Measurements from ENCODE around the gene NFATC3.

DNA sequence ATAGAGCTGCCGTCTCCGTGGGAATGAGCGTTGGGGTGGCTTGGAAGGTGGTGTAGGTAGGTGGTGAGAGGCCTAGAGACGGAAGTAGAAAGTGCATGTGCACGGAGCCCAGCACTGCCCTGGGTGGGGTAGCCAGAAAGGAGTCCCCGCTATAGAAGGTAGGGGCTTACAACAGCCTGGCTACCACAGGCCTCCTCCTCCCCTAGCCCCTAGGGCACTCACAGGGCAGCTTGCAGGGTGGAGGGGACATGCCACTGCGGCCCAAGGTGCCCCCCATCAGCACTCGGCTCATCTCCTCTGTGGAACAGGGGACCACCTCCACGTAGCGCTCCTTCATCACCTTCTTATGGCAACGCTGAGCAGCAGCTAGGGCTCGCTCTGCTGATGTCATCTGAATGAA, 145.8 kb downstream of the NFATC3 start:
- TF ChIP-seq, protein P1, sequence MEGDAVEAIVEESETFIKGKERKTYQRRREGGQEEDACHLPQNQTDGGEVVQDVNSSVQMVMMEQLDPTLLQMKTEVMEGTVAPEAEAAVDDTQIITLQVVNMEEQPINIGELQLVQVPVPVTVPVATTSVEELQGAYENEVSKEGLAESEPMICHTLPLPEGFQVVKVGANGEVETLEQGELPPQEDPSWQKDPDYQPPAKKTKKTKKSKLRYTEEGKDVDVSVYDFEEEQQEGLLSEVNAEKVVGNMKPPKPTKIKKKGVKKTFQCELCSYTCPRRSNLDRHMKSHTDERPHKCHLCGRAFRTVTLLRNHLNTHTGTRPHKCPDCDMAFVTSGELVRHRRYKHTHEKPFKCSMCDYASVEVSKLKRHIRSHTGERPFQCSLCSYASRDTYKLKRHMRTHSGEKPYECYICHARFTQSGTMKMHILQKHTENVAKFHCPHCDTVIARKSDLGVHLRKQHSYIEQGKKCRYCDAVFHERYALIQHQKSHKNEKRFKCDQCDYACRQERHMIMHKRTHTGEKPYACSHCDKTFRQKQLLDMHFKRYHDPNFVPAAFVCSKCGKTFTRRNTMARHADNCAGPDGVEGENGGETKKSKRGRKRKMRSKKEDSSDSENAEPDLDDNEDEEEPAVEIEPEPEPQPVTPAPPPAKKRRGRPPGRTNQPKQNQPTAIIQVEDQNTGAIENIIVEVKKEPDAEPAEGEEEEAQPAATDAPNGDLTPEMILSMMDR (IDR thresholded peaks at IDR 0.05): no peak
- no peak for TF ChIP-seq EZH2 (IDR thresholded peaks at IDR 0.05)

Data from neural progenitor cell (in vitro differentiated cells).